Tibial nerve (tissue), 4 donors: ENCODE results near the gene CLIP4. TPM values are rescaled to one million over a fixed set of nuclear protein-coding genes. Genes with fewer than 3 reads are reported as not detected.

Source experiments
- DNase-seq, 2 donors: peaks; one replicate each; pipeline ENCODE4 v3.0.0-alpha.2; 2019; ENCODE audit warnings: low spot score in 2 of 2
- H3K27ac ChIP-seq, 4 donors: fragments of 200-600 bp; sonication (generic) in 3 of 4; one replicate each; pipeline ENCODE4 v1.5.1; 2017 to 2019; ENCODE audit warnings: mild to moderate bottlenecking in 1 of 4
- H3K27me3 ChIP-seq, 2 donors: fragments of 200-600 bp; sonication (generic) in 1 of 2; one replicate each; pipeline versions ENCODE4 v1.5.1 to v1.6.0; 2017 to 2019
- H3K36me3 ChIP-seq, 3 donors: fragments of 200-600 bp; sonication (generic); one replicate each; pipeline ENCODE4 v1.5.1; 2018 to 2019
- H3K4me1 ChIP-seq, 4 donors: fragments of 200-600 bp; sonication (generic) in 3 of 4; one replicate each; pipeline ENCODE4 v1.5.1; 2017 to 2019
- H3K4me3 ChIP-seq, 4 donors: fragments of 200-600 bp; sonication (generic) in 3 of 4; one replicate each; pipeline ENCODE4 v1.5.1; 2017 to 2019; ENCODE audit warnings: mild to moderate bottlenecking in 1 of 4, moderate library complexity in 1 of 4
- H3K9me3 ChIP-seq, 4 donors: fragments of 200-600 bp; sonication (generic) in 3 of 4; one replicate each; pipeline ENCODE4 v1.5.1; 2017 to 2019
- CTCF ChIP-seq, 5 experiments: fragments of 200-600 bp in 3 of 5; fragments of 450-650 bp in 2 of 5; sonication (generic) in 3 of 5; IDR thresholded peaks; one replicate each; pipeline ENCODE4 v1.5.1; 2016 to 2019; ENCODE audit warnings: antibody characterized with exemption in 5 of 5, mild to moderate bottlenecking in 3 of 5, moderate library complexity in 2 of 5
- EP300 ChIP-seq, 2 donors: sonication (generic); formaldehyde crosslinking; IDR thresholded peaks; one replicate each; pipeline ENCODE4 v1.6.1; 2017; ENCODE audit warnings: antibody characterized with exemption in 2 of 2, mild to moderate bottlenecking in 1 of 2
- POLR2A ChIP-seq, 2 donors: fragments of 450-650 bp; IDR thresholded peaks; one replicate each; pipeline ENCODE4 v1.6.1; 2017; ENCODE audit warnings: antibody characterized with exemption in 2 of 2, mild to moderate bottlenecking in 2 of 2, moderate library complexity in 2 of 2
- WGBS, 2 donors: methylation state at CpG; one replicate each; pipeline ENCODE4 v1.1.5; 2018; 5-methylcytosine and 5-hydroxymethylcytosine counted together
- total RNA-seq, 4 donors: library from RNA; depleted of rRNA; stranded (reverse); fragments of >200 nt; gene quantifications; one replicate each; pipeline ENCODE4 v1.1.0, GENCODE V29; 2016

CLIP4 gene
- total RNA-seq, 4 donors from 2014 or later: 71.4 to 98.6 (median 91.2) TPM

GRCh38 chr2:29220506-29221270 is 105.5 kb downstream of the CLIP4 start:
- no peak overlapping the region for H3K4me3 ChIP-seq
- no peaks in the 10 kb centered on the region for H3K36me3 ChIP-seq
- no peaks in the 10 kb centered on the region for H3K9me3 ChIP-seq
- no peak overlapping the region for H3K27ac ChIP-seq
- no peaks in the 10 kb centered on the region for H3K27me3 ChIP-seq
- WGBS, 2 donors: 92 to 94% methylated on average over 12 of the region's 12 CpGs
- H3K4me1 ChIP-seq: peaks cover 0 to 22% (median 8%) of the 10 kb centered on the region in 4 donors
- no peak for DNase-seq
- TF ChIP-seq CTCF (IDR thresholded peaks at IDR 0.05): no peak
- TF ChIP-seq POLR2A (IDR thresholded peaks at IDR 0.05): no peak
- no peak for TF ChIP-seq EP300 (IDR thresholded peaks at IDR 0.05)

- no peak overlapping the region for H3K4me3 ChIP-seq
- WGBS, 2 donors: 89 to 92% methylated on average over 9 to 11 of the region's 11 CpGs
- peaks cover 0 to 5% of the 10 kb centered on the region in 2 donors for H3K27me3 ChIP-seq
- H3K4me1 ChIP-seq: peaks cover 0 to 22% (median 8%) of the 10 kb centered on the region in 4 donors
- DNase-seq: no peak
- H3K9me3 ChIP-seq: no peaks in the 10 kb centered on the region
- no peak for TF ChIP-seq POLR2A (IDR thresholded peaks at IDR 0.05)
- no peak for TF ChIP-seq CTCF (IDR thresholded peaks at IDR 0.05)
- no peak for TF ChIP-seq EP300 (IDR thresholded peaks at IDR 0.05)
- no peaks in the 10 kb centered on the region for H3K36me3 ChIP-seq
- H3K27ac ChIP-seq: no peak overlapping the region
These were observed 107.4 kb downstream of the CLIP4 start for GRCh38 chr2:29222381-29223179.

DNA sequence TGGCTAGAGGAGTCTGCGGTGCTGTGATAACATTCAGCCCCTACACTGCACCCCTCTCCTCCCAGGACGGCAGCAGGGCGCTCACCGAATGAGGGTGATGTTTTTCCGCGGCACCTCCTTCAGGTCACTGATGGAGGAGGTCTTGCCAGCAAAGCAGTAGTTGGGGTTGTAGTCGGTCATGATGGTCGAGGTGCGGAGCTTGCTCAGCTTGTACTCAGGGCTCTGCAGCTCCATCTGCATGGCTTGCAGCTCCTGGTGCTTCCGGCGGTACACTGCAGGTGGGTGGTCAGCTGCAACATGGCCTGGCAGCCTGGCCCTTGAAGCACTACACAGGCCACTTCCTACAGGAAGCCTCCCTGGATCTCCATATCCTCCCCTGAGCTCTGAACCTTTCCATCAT is 108.0 kb downstream of the CLIP4 start:
- no peaks in the 10 kb centered on the region for H3K9me3 ChIP-seq
- no peaks in the 10 kb centered on the region for H3K36me3 ChIP-seq
- H3K27ac ChIP-seq: no peak overlapping the region
- TF ChIP-seq EP300 (IDR thresholded peaks at IDR 0.05) (no peak), POLR2A (IDR thresholded peaks at IDR 0.05) (no peak), CTCF (IDR thresholded peaks at IDR 0.05) (no peak)
- H3K4me1 ChIP-seq: peaks cover 0 to 28% (median 8%) of the 10 kb centered on the region in 4 donors
- H3K27me3 ChIP-seq: peaks cover 0 to 10% of the 10 kb centered on the region in 2 donors
- WGBS, 2 donors: 76 to 85% methylated on average over 11 of the region's 11 CpGs
- no peak for DNase-seq
- no peak overlapping the region for H3K4me3 ChIP-seq

GRCh38 chr2:29223851-29224692 is 108.9 kb downstream of the CLIP4 start:
- peak; percentile 38 to 81 for DNase-seq
- WGBS, 2 donors: 60 to 65% methylated on average over 7 of the region's 7 CpGs
- TF ChIP-seq EP300 (IDR thresholded peaks at IDR 0.05): peak in 1 of 2 donors; percentile 81
- no peak for TF ChIP-seq CTCF (IDR thresholded peaks at IDR 0.05)

More at GRCh38 chr2:29223851-29224692, 108.9 kb downstream of the CLIP4 start:
- H3K36me3 ChIP-seq: no peaks in the 10 kb centered on the region
- peaks cover 0 to 10% of the 10 kb centered on the region in 2 donors for H3K27me3 ChIP-seq
- H3K9me3 ChIP-seq: no peaks in the 10 kb centered on the region
- H3K4me3 ChIP-seq: no peak overlapping the region
- H3K4me1 ChIP-seq: peaks cover 0 to 28% (median 8%) of the 10 kb centered on the region in 4 donors
- H3K27ac ChIP-seq: no peak overlapping the region
